Common myeloid progenitor, CD34-positive (primary cell): ENCODE measurements around the gene MRTFA.

ENCODE experiments used
- CTCF ChIA-PET: fragments of 350-600 bp; sonication (Branson Sonifier 250); formaldehyde crosslinking; loops from one replicate; lab custom pipeline; 2021; ENCODE audit warnings: antibody characterized with exemption; lab: Charles Lee
- POLR2A ChIA-PET: fragments of 350-600 bp; sonication (Branson Sonifier 250); formaldehyde crosslinking; loops from one replicate; lab custom pipeline; 2021; ENCODE audit warnings: antibody characterized with exemption; lab: Charles Lee
- DNase-seq, 3 donors: peaks; one replicate each; pipeline versions ENCODE4 v3.0.0 to v3.0.0-alpha.2; 2013
- H3K27ac ChIP-seq, 2 experiments: 1 replicate in 1 of 2; 2 replicates in 1 of 2; pipeline ENCODE4 v1.7.0; 2013; ENCODE audit warnings: inconsistent platforms in 2 of 2, low read length in 2 of 2, mild to moderate bottlenecking in 2 of 2, low read depth in 1 of 2, moderate library complexity in 1 of 2; ENCODE audit not compliant: severe bottlenecking in 2 of 2, insufficient read depth in 1 of 2, poor library complexity in 1 of 2
- H3K27me3 ChIP-seq, 5 experiments: replicated peaks in 2 of 5; 1 replicate in 3 of 5; 2 replicates in 2 of 5; pipeline versions ENCODE4 v1.6.1 to v1.7.0; 2013; ENCODE audit warnings: low read length in 4 of 5, mild to moderate bottlenecking in 2 of 5, moderate library complexity in 2 of 5, inconsistent platforms in 1 of 5; ENCODE audit not compliant: insufficient read depth in 5 of 5, control insufficient read depth in 4 of 5
- H3K36me3 ChIP-seq, 4 experiments: 1 replicate in 2 of 4; 2 replicates in 2 of 4; pipeline versions ENCODE4 v1.6.1 to v1.7.0; 2013; ENCODE audit warnings: low read length in 3 of 4, control low read depth in 1 of 4, mild to moderate bottlenecking in 1 of 4; ENCODE audit not compliant: control insufficient read depth in 4 of 4, insufficient read depth in 4 of 4
- H3K4me1 ChIP-seq, 4 experiments: 1 replicate in 3 of 4; 2 replicates in 1 of 4; pipeline versions ENCODE4 v1.6.1 to v1.7.1; 2013; ENCODE audit warnings: low read length in 3 of 4, mild to moderate bottlenecking in 3 of 4, control low read depth in 1 of 4, inconsistent platforms in 1 of 4, moderate library complexity in 1 of 4; ENCODE audit not compliant: control insufficient read depth in 4 of 4, insufficient read depth in 4 of 4; ENCODE audit errors: control extremely low read depth in 1 of 4
- H3K4me3 ChIP-seq, 7 experiments: 1 replicate in 4 of 7; 2 replicates in 3 of 7; pipeline versions ENCODE4 v1.5.1 to v1.7.0; 2013; ENCODE audit warnings: mild to moderate bottlenecking in 7 of 7, low read length in 6 of 7, moderate library complexity in 6 of 7, inconsistent platforms in 2 of 7, low read depth in 2 of 7, control low read depth in 1 of 7; ENCODE audit not compliant: insufficient read depth in 4 of 7, control insufficient read depth in 1 of 7; ENCODE audit errors: extremely low read depth in 1 of 7
- H3K9me3 ChIP-seq, 5 experiments: 1 replicate in 4 of 5; 2 replicates in 1 of 5; pipeline versions ENCODE4 v1.6.1 to v1.7.1; 2013; ENCODE audit warnings: low read length in 4 of 5, mild to moderate bottlenecking in 2 of 5, inconsistent platforms in 1 of 5, low read depth in 1 of 5, moderate library complexity in 1 of 5; ENCODE audit not compliant: control insufficient read depth in 4 of 5, insufficient read depth in 2 of 5; ENCODE audit errors: control extremely low read depth in 1 of 5
- WGBS: methylation state at CpG from one replicate; pipeline ENCODE4 v1.1.5; 2013; ENCODE audit not compliant: insufficient coverage; 5-methylcytosine and 5-hydroxymethylcytosine counted together

The MRTFA gene

DNA sequence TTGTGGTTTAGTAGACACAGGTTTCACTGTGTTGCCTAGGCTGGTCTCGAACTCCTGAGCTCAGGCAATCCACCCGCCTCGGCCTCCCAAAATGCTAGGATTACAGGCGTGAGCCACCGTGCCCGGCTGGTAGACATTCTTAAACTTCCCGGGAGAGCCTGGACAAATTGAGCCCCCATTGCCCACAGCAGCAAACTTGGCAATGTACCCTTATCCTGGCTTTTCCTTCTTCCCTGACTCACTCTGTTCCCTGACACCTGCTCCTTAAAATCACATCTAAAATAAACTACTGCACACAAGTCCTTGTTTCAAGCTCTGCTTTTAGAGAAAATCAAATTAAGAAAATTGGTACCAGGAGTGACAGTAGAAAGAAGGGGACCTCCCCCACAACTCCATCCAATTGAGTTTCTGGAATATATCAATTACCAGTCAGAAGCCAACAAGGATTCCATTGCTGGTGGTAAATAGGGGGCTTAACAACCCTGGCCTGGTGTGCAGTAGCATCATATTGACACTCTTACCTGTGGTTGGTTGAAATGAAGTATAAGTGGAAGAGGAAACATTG is 35.4 kb upstream of the MRTFA start:
- H3K4me3 ChIP-seq: no peak overlapping the region

DNA sequence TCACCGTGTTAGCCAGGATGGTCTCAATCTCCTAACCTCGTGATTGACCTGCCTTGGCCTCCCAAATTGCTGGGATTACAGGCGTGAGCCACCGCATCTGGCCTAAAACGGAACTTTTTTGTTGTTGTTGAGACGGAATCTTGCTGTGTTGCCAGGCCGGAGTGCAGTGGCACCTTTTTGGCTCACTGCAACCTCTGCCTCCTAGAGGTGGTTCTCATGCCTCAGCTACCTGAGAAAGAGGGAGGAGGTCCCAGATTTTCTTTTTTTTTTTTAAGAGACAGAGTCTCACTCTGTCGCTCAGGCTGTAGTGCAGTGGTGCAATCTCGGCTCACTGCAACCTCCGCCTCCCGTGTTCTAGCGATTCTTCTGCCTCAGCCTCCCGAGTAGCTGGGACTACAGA is 34.9 kb upstream of the MRTFA start:
- CTCF ChIA-PET: no interaction called here
- H3K36me3 ChIP-seq: no peaks in the 10 kb centered on the region

More for the DNA sequence above, 35.4 kb upstream of the MRTFA start:
- 95% methylated on average over 7 of the region's 7 CpGs for WGBS
- DNase-seq: no peak
- H3K9me3 ChIP-seq: no peaks in the 10 kb centered on the region
- CTCF ChIA-PET: interaction anchor here (0.7 to 1.2 kb wide), 2 partner anchors 11 to 12 kb away, joined by 3 read pairs; no protein-coding TSS in a partner anchor
- no peak overlapping the region for H3K27ac ChIP-seq
- peaks cover 0 to 5% (median 0%) of the 10 kb centered on the region in 4 experiments for H3K4me1 ChIP-seq
- POLR2A ChIA-PET: no interaction called here
- H3K27me3 ChIP-seq: no peaks in the 10 kb centered on the region
- no peaks in the 10 kb centered on the region for H3K36me3 ChIP-seq

DNA sequence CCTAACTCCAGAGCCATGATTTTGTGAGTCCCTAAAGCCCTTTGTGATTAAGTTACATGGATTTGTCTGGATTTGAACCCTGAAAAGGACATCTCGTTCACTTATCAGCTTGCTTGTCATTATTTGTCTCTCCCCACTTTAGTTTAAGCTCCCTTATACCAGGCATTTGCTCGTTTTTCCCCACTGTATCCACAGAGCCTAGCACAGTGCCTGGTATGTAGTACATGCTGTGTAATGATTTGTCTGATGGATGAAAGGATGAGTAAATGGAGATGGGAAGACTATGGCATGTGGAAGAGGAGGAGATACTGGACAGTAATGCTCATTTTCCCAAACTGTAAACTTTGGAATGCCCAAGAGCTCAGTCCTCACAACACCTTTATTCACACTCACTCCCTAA is 33.5 kb upstream of the MRTFA start:
- H3K4me1 ChIP-seq: peaks cover 0 to 5% (median 0%) of the 10 kb centered on the region in 4 experiments
- no CpG with 5 or more reads among the region's 2 CpGs for WGBS
- H3K27me3 ChIP-seq: no peaks in the 10 kb centered on the region
- POLR2A ChIA-PET: no interaction called here
- no peak overlapping the region for H3K27ac ChIP-seq
- no peak for DNase-seq
- H3K36me3 ChIP-seq: no peaks in the 10 kb centered on the region
- H3K4me3 ChIP-seq: no peak overlapping the region
- CTCF ChIA-PET: interaction anchor here (1.0 to 1.4 kb wide), 2 partner anchors 88 to 91 kb away, joined by 4 to 5 read pairs; no protein-coding TSS in a partner anchor
- H3K9me3 ChIP-seq: no peaks in the 10 kb centered on the region

More for the DNA sequence above, 34.9 kb upstream of the MRTFA start:
- no peaks in the 10 kb centered on the region for H3K9me3 ChIP-seq
- POLR2A ChIA-PET: no interaction called here
- H3K4me3 ChIP-seq: no peak overlapping the region
- peaks cover 0 to 5% (median 0%) of the 10 kb centered on the region in 4 experiments for H3K4me1 ChIP-seq
- no peak overlapping the region for H3K27ac ChIP-seq
- H3K27me3 ChIP-seq: no peaks in the 10 kb centered on the region
- 100% methylated on average over 13 of the region's 13 CpGs for WGBS
- DNase-seq: no peak

DNA sequence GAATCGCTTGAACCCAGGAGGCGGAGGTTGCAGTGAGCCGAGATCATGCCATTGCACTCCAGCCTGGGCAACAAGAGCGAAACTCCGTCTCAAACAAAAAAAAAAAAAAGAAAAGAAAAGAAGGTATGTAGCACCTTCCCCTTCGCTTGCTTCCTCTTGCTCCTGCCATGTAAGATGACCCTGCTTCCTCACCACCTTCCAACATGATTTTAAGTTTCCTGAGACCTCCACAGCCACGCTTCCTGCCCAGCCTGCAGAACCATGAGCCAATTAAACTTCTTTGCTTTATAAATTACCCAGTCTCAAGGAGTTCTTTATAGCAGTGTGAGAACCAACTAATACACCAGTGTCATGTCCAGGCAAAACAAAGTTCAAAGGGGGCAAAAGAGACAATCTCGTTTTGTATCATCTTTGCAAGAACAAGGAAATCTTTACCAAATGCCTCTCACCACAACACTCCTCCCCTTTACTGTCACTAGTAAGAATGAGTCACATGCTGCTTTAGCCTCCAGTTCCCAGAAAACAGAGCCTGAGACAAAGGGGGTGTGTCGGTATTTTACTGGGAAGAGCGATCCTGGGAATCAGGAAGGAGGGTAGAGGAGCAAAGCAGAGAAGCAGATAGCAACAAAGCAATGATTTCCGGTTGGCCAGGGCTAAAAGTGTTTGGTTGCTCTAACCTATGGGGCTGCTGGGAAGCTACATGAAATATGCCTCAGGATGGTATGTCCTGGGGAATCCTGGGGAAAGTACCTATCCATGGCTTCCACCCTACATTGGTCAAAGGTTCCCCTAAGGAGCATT is 32.3 kb upstream of the MRTFA start:
- POLR2A ChIA-PET: interaction anchor here (0.6 kb wide), 1 partner anchor 142 kb away, joined by 3 read pairs; no protein-coding TSS in a partner anchor
- Histone ChIP-seq H3K27ac (no peak overlapping the region), H3K4me3 (no peak overlapping the region), H3K4me1 (peaks cover 0 to 5% (median 0%) of the 10 kb centered on the region in 4 experiments), H3K36me3 (no peaks in the 10 kb centered on the region), H3K9me3 (no peaks in the 10 kb centered on the region), H3K27me3 (no peaks in the 10 kb centered on the region)
- CTCF ChIA-PET: interaction anchor here (1.4 kb wide), 1 partner anchor 92 kb away, joined by 5 read pairs; no protein-coding TSS in a partner anchor
- WGBS: 83% methylated on average over 5 of the region's 11 CpGs
- no peak for DNase-seq

DNA sequence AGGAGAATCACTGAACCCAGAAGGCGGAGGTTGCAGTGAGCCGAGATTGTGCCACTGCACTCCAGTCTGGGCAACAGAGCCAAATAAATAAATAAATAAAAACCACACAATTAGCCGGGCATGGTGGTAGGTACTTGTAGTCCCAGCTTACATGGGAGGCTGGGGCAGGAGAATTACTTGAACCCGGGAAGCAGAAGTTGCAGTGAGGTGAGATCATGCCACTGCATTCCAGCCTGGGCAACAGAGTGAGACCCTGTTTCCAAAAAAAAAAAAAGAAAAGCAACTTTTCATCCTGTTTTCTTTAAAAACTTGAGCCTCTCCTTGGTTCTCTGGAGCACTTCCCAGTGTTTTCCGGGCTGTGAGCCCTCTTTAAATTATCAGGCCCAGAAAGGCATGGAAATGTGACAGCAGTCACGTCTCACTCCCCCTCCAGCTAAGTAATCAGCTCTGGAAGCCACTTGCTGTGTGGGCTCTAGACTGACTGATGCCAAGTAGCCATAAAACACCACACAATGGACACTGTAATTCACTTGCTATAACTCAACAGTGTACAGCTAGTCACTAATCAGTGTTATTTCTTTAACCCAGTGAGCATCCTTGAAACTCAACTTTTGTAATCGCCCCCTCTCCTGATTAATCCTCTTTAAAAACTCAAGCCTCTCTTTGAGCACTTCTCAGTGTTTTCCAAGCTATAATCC is 29.8 kb upstream of the MRTFA start:
- DNase-seq: no peak
- POLR2A ChIA-PET: no interaction called here

DNA sequence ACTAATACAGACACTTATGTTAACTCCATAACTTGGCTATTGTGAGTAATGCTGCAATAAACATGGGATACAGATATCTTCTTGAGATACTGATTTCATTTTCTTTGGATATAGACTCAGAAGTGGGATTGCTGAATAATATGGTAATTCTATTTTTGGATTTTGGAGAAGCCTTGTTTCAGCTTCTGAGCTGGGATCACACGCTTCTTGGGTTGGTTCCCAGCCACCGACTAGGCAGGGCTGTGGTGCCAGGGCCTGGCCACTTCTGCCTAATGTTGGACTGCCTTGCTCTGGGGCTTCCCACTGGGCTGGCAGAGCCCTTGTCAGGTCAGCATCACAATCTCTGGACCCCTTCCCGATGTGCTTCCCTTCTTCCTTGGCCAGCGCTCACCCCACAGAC is 28.8 kb upstream of the MRTFA start:
- no peak overlapping the region for H3K27ac ChIP-seq
- no peaks in the 10 kb centered on the region for H3K36me3 ChIP-seq
- POLR2A ChIA-PET: no interaction called here
- no peak overlapping the region for H3K4me3 ChIP-seq
- WGBS: 94% methylated on average over 2 of the region's 4 CpGs
- H3K4me1 ChIP-seq: peaks cover 0 to 5% (median 0%) of the 10 kb centered on the region in 4 experiments
- DNase-seq: no peak
- H3K27me3 ChIP-seq: no peaks in the 10 kb centered on the region
- CTCF ChIA-PET: no interaction called here
- H3K9me3 ChIP-seq: no peaks in the 10 kb centered on the region

More for the DNA sequence above, 29.8 kb upstream of the MRTFA start:
- 94% methylated on average over 3 of the region's 7 CpGs for WGBS
- no peaks in the 10 kb centered on the region for H3K9me3 ChIP-seq
- H3K36me3 ChIP-seq: no peaks in the 10 kb centered on the region
- H3K27me3 ChIP-seq: no peaks in the 10 kb centered on the region
- peaks cover 0 to 5% (median 0%) of the 10 kb centered on the region in 4 experiments for H3K4me1 ChIP-seq
- no peak overlapping the region for H3K4me3 ChIP-seq
- no peak overlapping the region for H3K27ac ChIP-seq
- CTCF ChIA-PET: interaction anchor here (0.6 kb wide), 1 partner anchor 26 kb away, joined by 3 read pairs; no protein-coding TSS in a partner anchor
